Activated CD8-positive, alpha-beta T cell treated with anti-CD3 and anti-CD28 coated beads, Interleukin-2, amount 10 ng/mL, durations not matched to agents 7 days and 5 days (primary cell): Measurements from ENCODE around the gene GPATCH2L. TPM values are rescaled to one million over a fixed set of nuclear protein-coding genes. Genes with fewer than 3 reads are reported as not detected.

Source experiments
- ATAC-seq: fragments of 150-1000 bp; cut with Tn5 transposase; one replicate; pipeline ENCODE4 v1.10.0; 2021; ENCODE audit warnings: moderate library complexity
- CTCF ChIA-PET: fragments of 350-600 bp; sonication (Branson Sonifier 250); formaldehyde crosslinking; loops from one replicate; lab custom pipeline; 2021; ENCODE audit warnings: antibody characterized with exemption; lab: Charles Lee
- POLR2A ChIA-PET: fragments of 350-600 bp; sonication (Branson Sonifier 250); formaldehyde crosslinking; loops from one replicate; lab custom pipeline; 2021; ENCODE audit warnings: antibody characterized with exemption; lab: Charles Lee
- DNase-seq: peaks from one replicate; pipeline ENCODE4 v3.0.0-alpha.2; 2020
- H3K27ac Mint-ChIP-seq: one replicate; pipeline ENCODE4 v1.8.0; 2021; ENCODE audit warnings: mild to moderate bottlenecking, mixed read lengths
- H3K27me3 Mint-ChIP-seq: one replicate; pipeline ENCODE4 v1.8.0; 2021; ENCODE audit warnings: low read depth, mixed read lengths
- H3K36me3 Mint-ChIP-seq: one replicate; pipeline ENCODE4 v1.8.0; 2021; ENCODE audit warnings: low read depth, mixed read lengths
- H3K4me1 Mint-ChIP-seq: one replicate; pipeline ENCODE4 v1.8.0; 2021; ENCODE audit warnings: low read depth, mixed read lengths
- H3K4me3 Mint-ChIP-seq: one replicate; pipeline ENCODE4 v1.8.0; 2021; ENCODE audit warnings: mild to moderate bottlenecking, mixed read lengths
- H3K9me3 Mint-ChIP-seq: one replicate; pipeline ENCODE4 v1.8.0; 2022; ENCODE audit warnings: mixed read lengths; ENCODE audit not compliant: insufficient read depth
- total RNA-seq, 2 experiments: library from RNA; stranded (reverse); gene quantifications; one replicate each; pipeline ENCODE4 v1.2.3, GENCODE V29; 2021

The GPATCH2L gene
- 10 to 100 TPM; 52.8 to 55.9 TPM for total RNA-seq

DNA sequence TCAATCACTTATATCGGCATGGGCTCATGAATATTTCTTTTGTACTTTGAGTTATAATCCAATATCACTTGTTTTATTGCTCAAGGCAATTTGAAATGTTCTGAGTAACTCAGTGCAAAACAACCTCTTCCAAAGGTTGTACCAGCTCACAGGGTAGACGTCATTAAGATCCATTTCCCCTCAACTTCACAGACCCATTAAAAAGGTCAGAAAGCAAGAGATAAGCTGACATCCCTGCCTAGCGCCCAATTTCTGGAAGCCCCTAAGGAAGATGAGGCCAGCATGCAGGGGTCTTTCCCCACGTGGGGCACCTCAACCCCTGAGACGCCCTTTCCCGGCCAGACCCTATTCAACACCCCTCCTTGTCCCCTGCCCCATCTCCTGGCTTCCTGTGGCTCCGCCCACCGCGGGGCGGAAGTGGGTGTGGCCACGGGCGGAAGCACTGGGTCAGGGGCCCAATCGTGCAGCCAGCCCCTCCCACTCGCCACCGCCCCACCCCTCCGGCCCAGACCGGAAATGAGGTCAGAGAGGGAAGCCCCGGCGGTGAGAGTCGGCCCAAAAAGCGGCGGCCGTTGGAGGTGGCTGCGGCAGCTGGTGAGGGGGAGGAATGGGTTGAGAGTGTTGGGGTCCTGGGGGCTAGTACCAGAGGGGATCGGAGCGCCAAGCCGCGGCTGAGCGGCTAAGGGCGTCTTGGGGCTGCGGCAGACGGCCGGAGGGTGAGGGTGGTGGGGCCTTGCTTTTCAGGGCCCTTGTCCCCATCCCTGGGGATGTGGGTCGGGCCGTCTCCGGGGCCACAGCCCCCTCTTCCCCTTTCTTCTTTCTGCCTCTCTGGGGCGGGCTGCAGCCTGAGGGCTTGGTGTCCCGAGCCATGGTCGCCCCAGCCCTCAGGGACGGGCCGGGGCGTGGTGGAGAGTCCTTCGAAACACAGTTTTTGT is at the start of gene GPATCH2L:
Gene GPATCH2L, plus strand, starts transcription at position 525 of the 935 bp plus-strand sequence. CDS start 2,442 bp downstream, outside the sequence.
- peak; percentile 89 for ATAC-seq
- peak; percentile 98 for DNase-seq
- Mint-ChIP-seq H3K4me1 (peaks cover 52% of the 10 kb centered on the region), H3K36me3 (peaks cover 40% of the 10 kb centered on the region), H3K4me3 (peak within 1 kb of the TSS; percentile 92), H3K9me3 (peaks cover 7% of the 10 kb centered on the region), H3K27me3 (peaks cover 4% of the 10 kb centered on the region), H3K27ac (peak within 1 kb of the TSS; percentile 99)
- CTCF ChIA-PET: no interaction called here
- POLR2A ChIA-PET: interaction anchor here (0.6 to 1.7 kb wide), 9 partner anchors 9 to 491 kb away, joined by 3 to 13 read pairs (median 3); partner anchors contain the start of gene ERG28

DNA sequence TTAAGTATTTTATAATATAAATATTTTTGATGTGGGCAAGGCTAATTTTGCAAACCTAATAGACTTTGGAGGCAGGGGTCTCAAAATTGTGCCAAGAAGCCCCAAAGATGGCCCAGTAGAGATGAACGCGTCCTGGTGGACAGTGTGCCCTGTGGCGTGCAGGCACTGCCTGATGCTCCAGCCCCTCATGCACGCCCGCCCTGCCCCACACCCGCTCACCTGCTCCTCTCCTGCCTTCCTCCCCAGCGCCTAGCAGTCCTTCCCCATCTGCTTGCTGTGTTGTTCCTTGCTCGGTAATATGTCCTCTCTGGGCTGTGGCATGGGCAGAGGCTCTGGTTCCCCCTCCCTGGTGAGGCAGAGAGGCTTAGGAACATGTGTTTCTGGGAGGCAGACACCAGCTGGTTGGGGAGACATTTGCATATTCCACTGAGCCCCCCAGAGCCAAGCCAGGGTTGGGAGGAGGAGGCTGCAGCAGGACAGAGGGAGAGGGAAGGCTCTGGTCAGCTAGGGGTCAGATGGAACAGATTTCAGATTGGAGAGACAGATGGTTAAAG is 46.8 kb upstream of the GPATCH2L start:
- no peaks in the 10 kb centered on the region for H3K4me1 Mint-ChIP-seq
- no peak for ATAC-seq
- ChIA-PET CTCF (no interaction called here), POLR2A (no interaction called here)
- no peak overlapping the region for H3K27ac Mint-ChIP-seq
- DNase-seq: no peak
- H3K9me3 Mint-ChIP-seq: no peaks in the 10 kb centered on the region
- H3K36me3 Mint-ChIP-seq: no peaks in the 10 kb centered on the region
- H3K4me3 Mint-ChIP-seq: no peak overlapping the region
- H3K27me3 Mint-ChIP-seq: peaks cover 2% of the 10 kb centered on the region

DNA sequence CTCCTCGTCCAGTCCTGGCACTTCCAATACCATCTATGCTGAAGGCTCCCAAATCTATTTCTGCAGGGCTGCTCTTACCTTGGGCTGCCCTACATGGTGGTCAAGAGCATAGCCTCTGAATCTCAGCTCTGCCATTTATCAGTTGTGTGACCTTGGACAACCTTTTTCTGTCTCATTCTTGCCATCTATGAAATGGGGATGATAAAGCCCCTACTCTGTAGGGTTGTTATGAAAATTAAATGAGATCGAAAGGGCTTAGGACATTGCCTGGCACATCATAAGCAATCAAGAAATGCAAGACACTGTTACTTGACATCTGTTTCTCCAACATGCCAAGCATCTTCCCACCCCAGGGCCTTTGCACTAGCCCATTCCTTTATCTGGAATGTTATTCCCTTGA is 45.5 kb upstream of the GPATCH2L start:
- ATAC-seq: no peak
- Mint-ChIP-seq H3K36me3 (no peaks in the 10 kb centered on the region), H3K27ac (no peak overlapping the region), H3K27me3 (peaks cover 2% of the 10 kb centered on the region), H3K9me3 (no peaks in the 10 kb centered on the region), H3K4me3 (no peak overlapping the region), H3K4me1 (no peaks in the 10 kb centered on the region)
- POLR2A ChIA-PET: no interaction called here
- no peak for DNase-seq
- CTCF ChIA-PET: no interaction called here

DNA sequence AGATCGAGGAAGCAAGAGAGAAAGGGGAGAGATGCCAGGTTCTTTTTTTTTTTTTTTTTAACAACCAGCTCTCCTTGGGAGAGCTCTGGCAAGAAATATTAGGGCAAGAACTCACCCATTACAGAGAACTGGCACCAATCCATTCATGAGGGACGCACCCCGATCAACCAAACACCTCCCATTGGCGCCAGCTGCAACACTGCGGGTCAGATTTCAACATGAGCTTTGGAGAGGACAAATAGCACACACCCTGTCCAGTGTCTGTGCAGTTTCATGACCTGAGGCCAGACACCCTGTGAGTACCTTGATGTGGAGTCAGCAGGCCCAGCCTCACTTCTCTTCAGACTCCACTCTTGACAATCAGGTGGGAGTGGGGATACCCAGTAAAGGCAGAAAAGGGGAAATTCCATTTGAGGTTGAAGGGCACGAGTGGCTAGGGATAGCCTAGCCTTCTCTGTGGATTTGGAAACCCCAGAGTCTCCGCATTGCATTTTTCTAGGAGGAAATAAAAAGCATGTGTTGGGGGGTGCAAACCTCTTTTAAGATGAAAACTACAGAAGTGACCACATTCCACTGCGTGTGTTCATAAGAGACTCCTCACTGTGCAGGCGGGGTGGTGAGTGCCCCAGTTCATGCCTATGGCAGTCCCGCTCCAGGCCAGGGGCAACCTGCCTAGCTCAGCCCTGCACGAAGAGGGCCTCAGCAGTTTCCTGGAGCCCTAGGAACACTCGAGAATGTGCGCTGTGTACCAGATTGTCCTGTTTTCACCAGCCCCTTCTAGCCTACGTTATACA is 42.4 kb upstream of the GPATCH2L start:
- CTCF ChIA-PET: no interaction called here
- Mint-ChIP-seq H3K36me3 (no peaks in the 10 kb centered on the region), H3K27ac (no peak overlapping the region), H3K4me3 (no peak overlapping the region), H3K27me3 (peaks cover 2% of the 10 kb centered on the region), H3K4me1 (no peaks in the 10 kb centered on the region), H3K9me3 (no peaks in the 10 kb centered on the region)
- POLR2A ChIA-PET: no interaction called here
- no peak for ATAC-seq
- DNase-seq: no peak

DNA sequence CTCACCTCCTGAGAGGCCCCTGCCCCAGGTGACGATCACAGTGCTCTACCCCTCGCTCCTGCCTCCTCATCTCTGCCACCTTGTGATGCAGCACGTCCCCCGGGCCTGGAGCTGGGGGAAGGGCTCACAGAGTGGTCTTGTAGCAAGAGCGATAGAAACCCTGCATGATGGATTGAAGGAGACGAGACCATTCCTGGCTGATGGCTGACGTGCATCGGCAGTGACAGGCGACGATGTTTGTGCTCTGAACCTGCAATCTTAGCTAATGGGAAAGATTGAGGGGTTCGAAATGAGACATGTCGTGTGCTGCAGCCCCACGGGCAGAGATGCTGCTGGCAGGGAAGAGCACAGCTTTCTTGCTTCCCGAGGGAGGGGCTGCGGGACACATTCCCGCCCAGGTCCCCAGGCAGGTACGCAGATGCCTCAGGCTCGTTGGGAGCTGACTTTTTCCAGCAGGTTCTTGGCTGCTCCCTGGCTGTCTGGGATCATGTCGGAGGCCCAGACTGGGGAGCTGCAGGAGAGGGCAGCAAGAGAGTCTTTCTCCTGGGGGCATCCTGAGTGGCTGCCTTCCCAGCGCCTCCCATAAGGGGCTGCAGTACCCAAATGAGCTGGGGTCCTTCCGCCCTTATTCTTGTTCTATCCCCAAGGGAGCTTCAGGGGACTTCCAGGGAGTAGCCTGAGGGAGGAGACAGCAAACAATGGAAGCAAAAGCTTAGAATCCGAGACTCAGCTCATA is 38.7 kb upstream of the GPATCH2L start:
- no peak for ATAC-seq
- Mint-ChIP-seq H3K27ac (no peak overlapping the region), H3K36me3 (no peaks in the 10 kb centered on the region), H3K9me3 (no peaks in the 10 kb centered on the region), H3K27me3 (peaks cover 5% of the 10 kb centered on the region), H3K4me1 (no peaks in the 10 kb centered on the region), H3K4me3 (no peak overlapping the region)
- POLR2A ChIA-PET: no interaction called here
- no peak for DNase-seq
- CTCF ChIA-PET: no interaction called here

DNA sequence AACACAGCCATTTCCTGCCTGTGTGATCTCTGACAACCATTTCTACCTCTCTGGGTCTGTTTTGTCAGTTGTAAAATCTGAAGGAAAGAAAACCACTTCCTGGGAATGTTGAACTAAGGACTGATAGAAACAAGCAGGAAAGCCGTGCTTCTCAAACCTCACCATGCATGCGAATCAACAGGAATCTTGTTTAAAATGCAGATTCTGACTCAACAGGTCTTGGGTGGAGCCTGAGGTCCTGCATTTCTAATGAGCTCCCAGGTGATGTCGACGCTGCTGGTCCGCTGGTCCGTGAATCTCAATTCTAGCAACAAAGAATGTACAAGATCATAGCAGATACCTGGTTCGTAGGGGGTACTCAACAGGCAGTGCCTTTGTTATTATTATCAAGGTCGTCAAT is 38.0 kb upstream of the GPATCH2L start:
- Mint-ChIP-seq H3K36me3 (no peaks in the 10 kb centered on the region), H3K4me3 (no peak overlapping the region), H3K27ac (no peak overlapping the region), H3K27me3 (peaks cover 5% of the 10 kb centered on the region), H3K9me3 (no peaks in the 10 kb centered on the region), H3K4me1 (no peaks in the 10 kb centered on the region)
- DNase-seq (no peak), ATAC-seq (no peak)
- ChIA-PET POLR2A (no interaction called here), CTCF (no interaction called here)

DNA sequence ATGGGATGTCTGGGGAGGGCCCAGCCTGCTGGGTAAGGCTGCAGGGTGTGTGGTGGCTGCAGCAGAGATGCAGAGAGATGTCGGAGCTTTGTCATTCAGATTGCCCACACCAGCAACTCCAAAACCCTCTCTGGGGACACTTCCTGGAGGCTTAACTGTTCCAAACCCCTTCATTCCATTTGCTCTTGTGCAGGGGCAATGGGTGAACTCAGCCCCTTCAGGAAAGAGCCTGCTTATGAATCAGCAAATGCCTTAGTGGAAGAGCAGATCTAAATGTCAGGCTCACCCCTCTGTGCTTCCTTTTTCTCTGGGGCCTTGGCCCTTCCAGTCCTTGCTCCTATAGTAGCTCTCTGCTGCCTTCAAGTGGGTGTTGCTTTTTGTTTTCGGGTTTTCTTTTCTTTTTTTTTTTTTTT is 36.7 kb upstream of the GPATCH2L start:
- CTCF ChIA-PET: no interaction called here

DNA sequence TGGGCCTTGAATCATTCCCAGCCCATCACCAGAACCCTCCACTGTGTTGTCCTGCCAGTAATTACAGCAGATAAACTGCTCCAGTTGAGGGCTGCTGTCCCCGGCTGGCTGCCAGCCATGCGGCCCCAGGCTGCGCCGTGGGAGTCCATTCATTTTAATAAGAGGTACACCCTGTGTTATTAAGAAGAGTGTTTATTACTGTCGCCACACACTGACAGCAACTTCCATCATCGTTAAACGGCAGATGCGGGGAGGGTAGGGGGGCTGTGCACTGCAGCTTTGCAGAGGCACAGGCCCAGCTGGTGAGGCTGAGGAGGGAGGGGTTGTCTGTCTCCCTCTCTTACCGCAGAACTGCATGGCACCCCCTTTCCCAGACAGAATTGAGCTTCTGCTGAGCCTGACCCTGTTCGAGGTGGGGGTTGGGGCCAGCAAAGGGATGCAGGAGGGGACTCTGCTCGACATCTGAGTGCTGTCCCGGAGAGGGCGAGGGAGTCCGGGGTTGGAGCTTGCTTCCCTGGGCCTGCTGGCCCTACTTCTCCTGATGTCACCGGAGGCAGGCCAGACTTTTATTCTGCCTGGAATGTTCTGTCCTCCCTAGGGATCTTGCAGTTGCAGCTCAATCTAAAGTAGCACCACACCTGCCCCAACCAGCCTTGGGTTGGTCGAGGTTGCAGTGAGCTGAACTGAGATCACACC is 33.8 kb upstream of the GPATCH2L start:
- ChIA-PET CTCF (no interaction called here), POLR2A (no interaction called here)
- ATAC-seq (no peak), DNase-seq (no peak)
- Mint-ChIP-seq H3K27me3 (peaks cover 5% of the 10 kb centered on the region), H3K4me1 (no peaks in the 10 kb centered on the region), H3K36me3 (no peaks in the 10 kb centered on the region), H3K9me3 (no peaks in the 10 kb centered on the region), H3K27ac (no peak overlapping the region), H3K4me3 (no peak overlapping the region)

More for the DNA sequence above, 36.7 kb upstream of the GPATCH2L start:
- Mint-ChIP-seq H3K27me3 (peaks cover 5% of the 10 kb centered on the region), H3K4me1 (no peaks in the 10 kb centered on the region), H3K4me3 (no peak overlapping the region), H3K36me3 (no peaks in the 10 kb centered on the region), H3K27ac (no peak overlapping the region), H3K9me3 (no peaks in the 10 kb centered on the region)
- ATAC-seq (no peak), DNase-seq (no peak)
- POLR2A ChIA-PET: no interaction called here

DNA sequence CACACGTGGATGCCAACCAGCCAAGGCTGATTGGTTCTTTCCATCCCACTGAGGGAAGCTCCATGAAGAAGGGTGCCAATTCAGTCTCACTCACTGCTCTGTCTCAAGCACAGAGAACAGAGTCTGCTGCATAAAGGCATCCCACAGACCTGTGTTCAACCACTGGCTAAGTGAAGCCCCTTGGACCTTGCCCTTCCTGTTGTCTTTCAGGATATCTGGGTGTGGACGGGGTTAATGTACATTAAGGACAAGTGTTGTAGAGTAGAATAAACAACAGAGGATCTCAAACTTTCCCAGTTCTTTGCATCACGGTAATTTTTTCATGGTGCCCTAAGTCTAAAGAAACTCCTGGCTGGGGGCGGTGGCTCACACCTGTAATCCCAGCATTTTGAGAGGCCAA is 33.1 kb upstream of the GPATCH2L start:
- H3K27ac Mint-ChIP-seq: no peak overlapping the region
- no peaks in the 10 kb centered on the region for H3K9me3 Mint-ChIP-seq
- POLR2A ChIA-PET: no interaction called here
- H3K27me3 Mint-ChIP-seq: peaks cover 5% of the 10 kb centered on the region
- H3K4me1 Mint-ChIP-seq: no peaks in the 10 kb centered on the region
- CTCF ChIA-PET: no interaction called here
- H3K4me3 Mint-ChIP-seq: no peak overlapping the region
- no peaks in the 10 kb centered on the region for H3K36me3 Mint-ChIP-seq
- DNase-seq (no peak), ATAC-seq (no peak)

DNA sequence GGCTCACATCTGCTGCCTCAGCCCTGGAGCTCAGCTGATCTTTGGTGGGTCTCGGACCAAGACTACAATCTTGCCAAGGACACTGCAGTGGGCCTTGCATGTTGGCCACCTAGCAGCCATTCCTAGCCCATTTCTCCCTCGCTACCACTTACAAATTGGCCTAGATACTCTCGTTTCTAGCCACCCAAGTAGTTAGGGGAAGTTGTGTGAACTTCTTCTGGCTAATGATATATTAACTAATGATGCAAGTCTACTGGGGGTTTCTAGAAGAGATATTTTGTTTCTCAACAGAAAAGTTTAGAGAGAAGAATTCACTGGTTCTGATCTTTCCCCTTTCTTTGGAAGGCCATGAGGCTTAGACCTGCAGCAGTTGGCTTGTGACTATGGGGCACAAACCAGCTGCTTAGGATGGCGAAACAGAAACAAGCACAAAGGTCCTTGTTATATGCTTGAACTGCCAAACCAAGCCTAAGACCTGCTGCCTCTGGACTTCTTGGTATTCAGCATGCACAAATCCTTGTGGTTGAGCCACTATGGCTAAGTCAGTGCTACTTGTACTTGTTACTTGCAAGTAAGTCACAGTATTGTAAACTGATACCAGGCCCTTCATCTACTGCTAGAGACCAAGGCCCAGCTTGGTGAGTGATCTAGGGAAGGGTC is 30.5 kb upstream of the GPATCH2L start:
- POLR2A ChIA-PET: no interaction called here
- Mint-ChIP-seq H3K9me3 (no peaks in the 10 kb centered on the region), H3K27ac (no peak overlapping the region), H3K4me3 (no peak overlapping the region), H3K27me3 (no peaks in the 10 kb centered on the region), H3K36me3 (no peaks in the 10 kb centered on the region), H3K4me1 (no peaks in the 10 kb centered on the region)
- CTCF ChIA-PET: no interaction called here
- DNase-seq (no peak), ATAC-seq (no peak)
